Endothelial cell of umbilical vein (primary cell): Measurements from ENCODE around the gene DYNC1LI1. TPM values are rescaled to one million over a fixed set of nuclear protein-coding genes. Genes with fewer than 3 reads are reported as not detected.

ENCODE experiments used
- BruUV-seq: library from RNA; stranded (reverse); fragments of 400-500 nt; replicated peaks from 2 replicates; lab custom pipeline; 2021; lab: Mats Ljungman, UMichigan
- CTCF ChIA-PET: fragments of 300-600, 350-600 bp; sonication (Branson Sonifier 250); formaldehyde crosslinking; loops from one replicate; lab custom pipeline; 2021; ENCODE audit warnings: antibody characterized with exemption, inconsistent platforms; lab: Charles Lee
- POLR2A ChIA-PET: fragments of 300-600, 350-600 bp; sonication (Branson Sonifier 250); formaldehyde crosslinking; loops from one replicate; lab custom pipeline; 2021; ENCODE audit warnings: antibody characterized with exemption, inconsistent platforms; lab: Charles Lee
- DNase-seq: peaks from one replicate; pipeline ENCODE4 v3.0.0-alpha.2; 2011; ENCODE audit warnings: low read depth, low spot score
- FAIRE-seq: peaks from 2 replicates; lab custom pipeline; 2011; peaks lifted over from hg19 to GRCh38; lab: Jason Lieb, UNC
- H2AFZ ChIP-seq: 2 replicates; pipeline ENCODE4 v1.6.0; 2012; ENCODE audit warnings: low read depth, low read length, control low read depth, inconsistent platforms
- H3K27ac ChIP-seq: 2 replicates; pipeline ENCODE4 v1.5.1; 2011; ENCODE audit warnings: low read depth, mild to moderate bottlenecking, control low read depth, low read length, moderate library complexity; ENCODE audit not compliant: insufficient read depth
- H3K27me3 ChIP-seq, 2 experiments: 2 replicates each; pipeline versions ENCODE4 v1.6.0 to v1.6.1; 2011; ENCODE audit warnings: low read length in 2 of 2, mixed read lengths in 1 of 2; ENCODE audit not compliant: control insufficient read depth in 2 of 2, insufficient read depth in 2 of 2
- H3K36me3 ChIP-seq, 2 experiments: 2 replicates in 1 of 2; 3 replicates in 1 of 2; pipeline ENCODE4 v1.5.1; 2011; ENCODE audit warnings: low read length in 2 of 2, mild to moderate bottlenecking in 1 of 2, moderate library complexity in 1 of 2; ENCODE audit not compliant: control insufficient read depth in 2 of 2, insufficient read depth in 2 of 2; ENCODE audit errors: extremely low read depth in 1 of 2
- H3K4me1 ChIP-seq: 3 replicates; pipeline ENCODE4 v1.5.1; 2011; ENCODE audit warnings: mild to moderate bottlenecking, low read length; ENCODE audit not compliant: control insufficient read depth, insufficient read depth; ENCODE audit errors: extremely low read depth
- H3K4me2 ChIP-seq: 2 replicates; pipeline ENCODE4 v1.6.1; 2011; ENCODE audit warnings: low read length, control low read depth, mixed read lengths; ENCODE audit not compliant: insufficient read depth
- H3K4me3 ChIP-seq, 3 experiments: fragments of 200-600 bp in 1 of 3; sonication (generic), shearing (Covaris generic) in 1 of 3; replicated peaks in 1 of 3; 2 replicates each; pipeline ENCODE4 v1.5.1; 2011 to 2016; ENCODE audit warnings: control low read depth in 3 of 3, low read length in 3 of 3, mild to moderate bottlenecking in 2 of 3, inconsistent platforms in 1 of 3, low read depth in 1 of 3, moderate library complexity in 1 of 3; ENCODE audit not compliant: insufficient read depth in 1 of 3
- H3K79me2 ChIP-seq: 2 replicates; pipeline ENCODE4 v1.6.0; 2012; ENCODE audit warnings: low read length, inconsistent platforms; ENCODE audit not compliant: control insufficient read depth, insufficient read depth
- H3K9ac ChIP-seq: replicated peaks from 2 replicates; pipeline ENCODE3; 2011; ENCODE audit warnings: low read length, control low read depth; ENCODE audit not compliant: insufficient read depth; ENCODE audit errors: extremely low read depth
- H3K9me1 ChIP-seq: replicated peaks from 3 replicates; pipeline ENCODE4 v1.6.0; 2011; ENCODE audit warnings: mild to moderate bottlenecking, low read length; ENCODE audit not compliant: control insufficient read depth, insufficient read depth; ENCODE audit errors: extremely low read depth
- H3K9me3 ChIP-seq: replicated peaks from 2 replicates; pipeline ENCODE4 v1.5.1; 2012; ENCODE audit warnings: low read length, inconsistent platforms; ENCODE audit not compliant: control insufficient read depth, insufficient read depth
- H4K20me1 ChIP-seq: replicated peaks from 2 replicates; pipeline ENCODE3; 2011; ENCODE audit warnings: mild to moderate bottlenecking, low read length; ENCODE audit not compliant: control insufficient read depth, insufficient read depth; ENCODE audit errors: extremely low read depth
- CTCF ChIP-seq, 2 donors: IDR thresholded peaks; 1 replicate in 1 of 2; 2 replicates in 1 of 2; pipeline ENCODE4 v1.5.1; 2011; ENCODE audit warnings: low read length in 2 of 2, mild to moderate bottlenecking in 2 of 2, moderate library complexity in 2 of 2, control low read depth in 1 of 2, inconsistent platforms in 1 of 2, low read depth in 1 of 2; ENCODE audit not compliant: insufficient read depth in 1 of 2; ENCODE audit errors: extremely low read depth in 1 of 2
- EZH2 ChIP-seq: IDR thresholded peaks from 2 replicates; pipeline ENCODE4 v1.6.1; 2012; ENCODE audit warnings: borderline replicate concordance, low read depth, mild to moderate bottlenecking, moderate library complexity, low read length, inconsistent platforms; ENCODE audit not compliant: severe bottlenecking
- FOS ChIP-seq: IDR thresholded peaks from 2 replicates; pipeline ENCODE4 v1.6.1; 2011; ENCODE audit warnings: mild to moderate bottlenecking, low read length, moderate library complexity, borderline replicate concordance; ENCODE audit not compliant: insufficient read depth
- GATA2 ChIP-seq: IDR thresholded peaks from 2 replicates; pipeline ENCODE4 v1.7.0; 2011; ENCODE audit warnings: low read depth, mild to moderate bottlenecking, moderate library complexity, mixed read lengths, low read length; ENCODE audit not compliant: insufficient read length, insufficient read depth
- JUN ChIP-seq: IDR thresholded peaks from 2 replicates; pipeline ENCODE4 v1.6.1; 2011; ENCODE audit warnings: borderline replicate concordance, low read depth; ENCODE audit not compliant: insufficient read length, insufficient read depth
- MAX ChIP-seq: IDR thresholded peaks from 2 replicates; pipeline ENCODE4 v1.6.1; 2011; ENCODE audit not compliant: insufficient read depth, insufficient read length
- MYC ChIP-seq: IDR thresholded peaks from one replicate; pipeline ENCODE4 v1.6.1; 2011; ENCODE audit warnings: mild to moderate bottlenecking, low read depth, low read length
- POLR2A ChIP-seq: IDR thresholded peaks from 2 replicates; pipeline ENCODE4 v1.6.1; 2012; ENCODE audit warnings: low read depth, mild to moderate bottlenecking, control low read depth, low read length
- POLR2AphosphoS5 ChIP-seq: IDR thresholded peaks from 2 replicates; pipeline ENCODE4 v1.6.1; 2012; ENCODE audit warnings: low read depth, mild to moderate bottlenecking, control low read depth, low read length, moderate library complexity; ENCODE audit not compliant: insufficient read depth
- dilution Hi-C: fragments of 300-500 bp; cut with MboI; formaldehyde crosslinking; loops from one replicate; pipeline ENCODE4 v1.15.0; 2019; ENCODE audit warnings: low sequenced_read_pairs; ENCODE audit not compliant: extremely low pct_ligation_motif_present
- intact Hi-C: fragments of 100-400 bp; cut with micrococcal nuclease; formaldehyde crosslinking; loops from one replicate; pipeline ENCODE4 v1.10.0; 2022
- polyA plus RNA-seq, 4 experiments: library from polyadenylated mRNA; depleted of rRNA in 3 of 4; stranded (reverse) in 3 of 4; unstranded in 1 of 4; fragments of >200 nt; gene quantifications; 2 replicates each; pipeline versions ENCODE4 v1.2.1 to v1.2.3, GENCODE V29; 2011 to 2012; ENCODE audit warnings: missing spikeins in 1 of 4
- total RNA-seq: library from RNA; stranded (reverse); gene quantifications from 2 replicates; pipeline ENCODE4 v1.2.3, GENCODE V29; 2021

DYNC1LI1 gene
- total and polyA plus RNA-seq, 2 donors (not counting 3 experiments of a cell fraction or from before 2014, with no cell fraction given): 14.9 to 47.6 TPM

DNA sequence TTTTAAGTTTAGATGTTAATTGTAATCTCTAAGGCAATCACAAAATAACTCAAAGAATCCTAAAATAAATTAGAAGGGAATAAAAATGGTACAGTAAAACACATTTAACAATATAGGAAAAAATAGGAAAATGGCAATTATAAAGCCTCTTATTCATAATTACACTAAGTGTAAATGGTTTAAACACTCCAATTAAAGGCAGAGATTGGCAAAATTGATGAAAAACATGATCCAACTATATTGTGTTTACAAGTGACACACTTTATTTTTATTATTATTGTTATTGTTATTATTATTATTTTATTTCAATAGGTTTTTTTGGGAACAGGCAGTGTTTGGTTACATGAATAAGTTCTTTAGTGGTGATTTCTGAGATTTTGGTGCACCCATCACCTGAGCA, 48.7 kb upstream of the DYNC1LI1 start:
- dilution Hi-C loops (no loop called here), intact Hi-C loops (no loop called here)
- Histone ChIP-seq H3K27ac (no peak overlapping the region), H3K4me2 (no peak overlapping the region), H3K4me3 (no peak overlapping the region), H4K20me1 (no peaks in the 10 kb centered on the region), H3K36me3 (no peaks in the 10 kb centered on the region), H3K9me3 (no peaks in the 10 kb centered on the region), H2AFZ (no peak overlapping the region), H3K27me3 (peaks cover 1 to 9% of the 10 kb centered on the region in 2 experiments), H3K79me2 (no peaks in the 10 kb centered on the region), H3K9me1 (no peaks in the 10 kb centered on the region), H3K4me1 (peaks cover 8% of the 10 kb centered on the region), H3K9ac (no peak overlapping the region)
- CTCF ChIA-PET: interaction anchor here (1.2 kb wide), 1 partner anchor 12 kb away, joined by 3 read pairs; no protein-coding TSS in a partner anchor
- POLR2A ChIA-PET: no interaction called here
- no peak for TF ChIP-seq GATA2
- TF ChIP-seq POLR2A: no peak
- TF ChIP-seq FOS: no peak
- TF ChIP-seq POLR2AphosphoS5: no peak
- TF ChIP-seq MYC: no peak
- TF ChIP-seq EZH2: no peak
- TF ChIP-seq JUN: no peak
- TF ChIP-seq CTCF (IDR thresholded peaks at IDR 0.05; ENCODE audit: extremely low read depth in 1 of 2, insufficient read depth in 1 of 2, low read depth in 1 of 2, low read length in 2 of 2): no peak
- TF ChIP-seq MAX: no peak
- FAIRE-seq: no peak
- BruUV-seq: no TSS peak
- DNase-seq: no peak
